Mesendoderm (in vitro differentiated cells): ENCODE measurements around the gene HGD.
"Not testable (repeated sequence)": the region's sequence is repeated elsewhere in the genome, so short reads cannot be mapped to it uniquely, and the experiment has no call there.

Source experiments
- DNase-seq: peaks from one replicate; pipeline ENCODE4 v3.0.0; 2013
- H2AK5ac ChIP-seq: 2 replicates; pipeline ENCODE4 v1.6.1; 2013; ENCODE audit warnings: low read length, inconsistent platforms
- H2BK120ac ChIP-seq: 2 replicates; pipeline ENCODE4 v1.6.1; 2013; ENCODE audit warnings: low read depth, mild to moderate bottlenecking, low read length, moderate library complexity, mixed read lengths
- H2BK15ac ChIP-seq: replicated peaks from 2 replicates; pipeline ENCODE4 v1.6.1; 2013; ENCODE audit warnings: low read depth, mild to moderate bottlenecking, moderate library complexity
- H2BK5ac ChIP-seq: 2 replicates; pipeline ENCODE4 v1.6.1; 2013; ENCODE audit warnings: low read length, inconsistent platforms
- H3K18ac ChIP-seq: 2 replicates; pipeline ENCODE4 v1.6.1; 2013; ENCODE audit warnings: mild to moderate bottlenecking, low read length, mixed read lengths
- H3K23ac ChIP-seq: one replicate; pipeline ENCODE4 v1.6.1; 2013; ENCODE audit warnings: low read length
- H3K27ac ChIP-seq: 2 replicates; pipeline ENCODE4 v1.5.1; 2013; ENCODE audit warnings: low read depth, mild to moderate bottlenecking, inconsistent platforms, low read length, moderate library complexity
- H3K27me3 ChIP-seq: 2 replicates; pipeline ENCODE4 v1.6.1; 2013; ENCODE audit warnings: low read length, control low read depth, mild to moderate bottlenecking, inconsistent platforms; ENCODE audit not compliant: insufficient read depth, poor library complexity
- H3K36me3 ChIP-seq: 2 replicates; pipeline ENCODE4 v1.6.1; 2013; ENCODE audit warnings: low read length, inconsistent platforms; ENCODE audit not compliant: control insufficient read depth, insufficient read depth
- H3K4ac ChIP-seq: one replicate; pipeline ENCODE4 v1.6.1; 2013; ENCODE audit warnings: low read depth, mild to moderate bottlenecking, low read length, moderate library complexity
- H3K4me1 ChIP-seq: 2 replicates; pipeline ENCODE4 v1.6.1; 2013; ENCODE audit warnings: low read depth, low read length, inconsistent platforms; ENCODE audit not compliant: control insufficient read depth
- H3K4me2 ChIP-seq: 2 replicates; pipeline ENCODE4 v1.6.1; 2013; ENCODE audit warnings: low read length
- H3K4me3 ChIP-seq: 2 replicates; pipeline ENCODE4 v1.5.1; 2013; ENCODE audit warnings: mild to moderate bottlenecking, low read length
- H3K56ac ChIP-seq: one replicate; pipeline ENCODE4 v1.6.1; 2013; ENCODE audit warnings: low read length
- H3K79me1 ChIP-seq: 2 replicates; pipeline ENCODE4 v1.6.1; 2013; ENCODE audit warnings: low read length, inconsistent platforms
- H3K79me2 ChIP-seq: 2 replicates; pipeline ENCODE4 v1.6.1; 2013; ENCODE audit warnings: mild to moderate bottlenecking, low read length; ENCODE audit not compliant: control insufficient read depth, insufficient read depth
- H3K9ac ChIP-seq: 2 replicates; pipeline ENCODE4 v1.6.1; 2013; ENCODE audit warnings: low read length, inconsistent platforms
- H4K5ac ChIP-seq: one replicate; pipeline ENCODE4 v1.6.1; 2013; ENCODE audit warnings: low read length
- H4K8ac ChIP-seq: one replicate; pipeline ENCODE4 v1.6.1; 2013; ENCODE audit warnings: low read depth, mild to moderate bottlenecking, control low read depth, low read length, moderate library complexity
- WGBS: extraction: QIAGEN DNeasy Blood & Tissue Kit; methylation state at CpG from one replicate; pipeline ENCODE4 v1.1.7; 2013; ENCODE audit warnings: low lambda C conversion rate, missing lambda C conversion rate; ENCODE audit not compliant: insufficient coverage; ENCODE audit errors: extremely low coverage; 5-methylcytosine and 5-hydroxymethylcytosine counted together

Gene HGD

DNA sequence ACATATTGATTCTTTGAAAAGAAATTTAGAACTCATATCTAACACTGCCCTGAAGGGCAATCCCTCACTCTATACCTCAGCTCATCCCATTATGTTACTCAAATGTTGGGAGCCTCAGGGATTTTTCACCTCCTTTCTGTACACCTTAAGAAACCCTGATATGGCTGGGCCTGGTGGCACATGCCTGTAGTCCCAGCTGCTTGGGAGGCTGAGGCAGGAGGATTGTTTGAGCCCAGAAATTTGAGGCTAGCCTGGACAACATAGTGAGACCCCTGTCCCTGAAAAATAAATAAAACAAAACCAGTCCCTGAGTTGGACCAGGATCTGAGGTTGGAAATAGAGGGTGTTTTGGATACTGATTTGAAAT is 58.3 kb downstream of the HGD start:
- H3K4me1 ChIP-seq: no peaks in the 10 kb centered on the region
- H3K18ac ChIP-seq: no peak overlapping the region
- H4K8ac ChIP-seq: no peak overlapping the region
- no peak overlapping the region for H3K4me2 ChIP-seq
- no peaks in the 10 kb centered on the region for H3K79me1 ChIP-seq
- no peak overlapping the region for H3K4ac ChIP-seq
- no peaks in the 10 kb centered on the region for H3K27me3 ChIP-seq
- no peak overlapping the region for H3K9ac ChIP-seq
- no peak overlapping the region for H2AK5ac ChIP-seq
- no peak overlapping the region for H3K56ac ChIP-seq
- no peak overlapping the region for H3K27ac ChIP-seq
- no peak overlapping the region for H4K5ac ChIP-seq
- H3K4me3 ChIP-seq: no peak overlapping the region
- H2BK120ac ChIP-seq: no peak overlapping the region
- no peaks in the 10 kb centered on the region for H3K79me2 ChIP-seq
- H2BK15ac ChIP-seq: no peak overlapping the region
- no peak overlapping the region for H3K23ac ChIP-seq
- no peak for DNase-seq
- no peaks in the 10 kb centered on the region for H3K36me3 ChIP-seq
- H2BK5ac ChIP-seq: no peak overlapping the region

DNA sequence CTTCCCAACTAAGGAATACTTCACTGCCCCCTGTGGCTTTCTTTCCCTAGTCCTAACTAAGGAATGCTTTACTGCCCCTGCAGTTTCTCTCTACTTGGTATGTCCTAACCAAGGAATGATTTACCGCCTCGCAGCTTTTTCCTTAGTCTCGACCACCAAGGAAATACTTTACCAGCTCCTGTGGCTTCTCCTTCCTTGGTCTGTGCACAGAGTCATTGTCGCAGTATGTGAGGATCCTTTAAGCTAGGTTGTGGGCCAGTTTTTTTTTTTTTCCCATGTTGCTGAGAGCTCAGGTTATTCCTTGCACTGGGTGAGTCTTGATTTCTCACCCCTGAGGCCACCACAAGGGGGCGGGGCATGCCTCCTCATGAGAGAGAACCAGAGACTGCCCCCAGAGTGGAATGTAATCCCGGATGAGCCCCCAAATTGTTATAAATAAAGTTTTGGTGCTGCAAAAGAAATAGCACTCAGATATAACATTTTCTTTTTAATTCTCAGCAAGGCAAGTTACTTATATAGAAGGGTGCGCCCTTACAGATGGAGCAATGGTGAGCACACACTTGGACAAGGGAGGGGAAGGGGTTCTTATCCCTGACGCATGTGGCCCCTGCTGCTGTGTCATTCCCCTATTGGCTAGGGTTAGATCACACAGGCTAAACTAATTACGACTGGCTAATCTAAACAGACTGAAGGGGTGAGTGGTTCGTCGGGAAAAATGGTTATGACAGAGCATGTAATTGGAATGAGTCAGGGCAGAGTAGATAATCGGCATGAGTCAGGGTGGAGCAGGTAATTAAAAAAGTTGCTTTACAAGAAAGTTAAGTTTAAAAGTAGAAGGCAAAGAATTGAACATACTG is 58.9 kb downstream of the HGD start:
- H3K9ac ChIP-seq: no peak overlapping the region
- H3K56ac ChIP-seq: no peak overlapping the region
- DNase-seq: peak; percentile 60
- no peak overlapping the region for H3K18ac ChIP-seq
- H2BK120ac ChIP-seq: no peak overlapping the region
- H4K8ac ChIP-seq: no peak overlapping the region
- H3K4ac ChIP-seq: no peak overlapping the region
- no peak overlapping the region for H4K5ac ChIP-seq
- no peaks in the 10 kb centered on the region for H3K79me1 ChIP-seq
- WGBS: no CpG with 5 or more reads among the region's 12 CpGs
- no peaks in the 10 kb centered on the region for H3K4me1 ChIP-seq
- no peak overlapping the region for H2AK5ac ChIP-seq
- no peak overlapping the region for H3K27ac ChIP-seq
- H3K79me2 ChIP-seq: no peaks in the 10 kb centered on the region
- no peak overlapping the region for H2BK15ac ChIP-seq
- no peak overlapping the region for H2BK5ac ChIP-seq
- H3K4me2 ChIP-seq: no peak overlapping the region
- no peaks in the 10 kb centered on the region for H3K27me3 ChIP-seq
- H3K36me3 ChIP-seq: no peaks in the 10 kb centered on the region
- H3K4me3 ChIP-seq: no peak overlapping the region
- no peak overlapping the region for H3K23ac ChIP-seq

DNA sequence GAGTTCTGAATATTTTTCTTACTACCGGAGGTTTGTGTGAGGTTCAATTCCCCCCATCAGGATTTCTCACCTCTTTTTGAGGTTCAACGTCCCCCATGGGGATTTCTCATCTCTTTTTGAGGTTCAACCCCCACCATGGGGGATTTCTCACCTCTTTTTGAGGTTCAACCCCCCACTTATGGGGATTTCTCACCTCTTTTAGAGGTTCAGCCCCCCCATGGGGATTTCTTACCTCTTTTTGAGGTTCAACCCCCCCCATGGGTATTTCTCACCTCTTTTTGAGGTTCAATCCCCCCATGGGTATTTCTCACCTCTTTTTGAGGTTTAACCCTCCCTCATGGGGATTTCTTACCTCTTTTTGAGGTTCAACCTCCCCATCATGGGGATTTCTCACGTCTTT is 59.6 kb downstream of the HGD start:
- no peak overlapping the region for H3K56ac ChIP-seq
- no peak overlapping the region for H3K18ac ChIP-seq
- H2BK5ac ChIP-seq: no peak overlapping the region
- H3K4me3 ChIP-seq: no peak overlapping the region
- H3K79me1 ChIP-seq: no peaks in the 10 kb centered on the region
- WGBS: no CpG with 5 or more reads among the region's 3 CpGs
- H2AK5ac ChIP-seq: no peak overlapping the region
- no peak overlapping the region for H3K4ac ChIP-seq
- no peaks in the 10 kb centered on the region for H3K79me2 ChIP-seq
- no peak overlapping the region for H3K4me2 ChIP-seq
- H3K36me3 ChIP-seq: no peaks in the 10 kb centered on the region
- H2BK15ac ChIP-seq: no peak overlapping the region
- H3K23ac ChIP-seq: no peak overlapping the region
- H3K9ac ChIP-seq: no peak overlapping the region
- DNase-seq: no peak
- H4K5ac ChIP-seq: no peak overlapping the region
- no peak overlapping the region for H2BK120ac ChIP-seq
- H4K8ac ChIP-seq: no peak overlapping the region
- H3K4me1 ChIP-seq: no peaks in the 10 kb centered on the region
- H3K27ac ChIP-seq: no peak overlapping the region
- H3K27me3 ChIP-seq: no peaks in the 10 kb centered on the region

DNA sequence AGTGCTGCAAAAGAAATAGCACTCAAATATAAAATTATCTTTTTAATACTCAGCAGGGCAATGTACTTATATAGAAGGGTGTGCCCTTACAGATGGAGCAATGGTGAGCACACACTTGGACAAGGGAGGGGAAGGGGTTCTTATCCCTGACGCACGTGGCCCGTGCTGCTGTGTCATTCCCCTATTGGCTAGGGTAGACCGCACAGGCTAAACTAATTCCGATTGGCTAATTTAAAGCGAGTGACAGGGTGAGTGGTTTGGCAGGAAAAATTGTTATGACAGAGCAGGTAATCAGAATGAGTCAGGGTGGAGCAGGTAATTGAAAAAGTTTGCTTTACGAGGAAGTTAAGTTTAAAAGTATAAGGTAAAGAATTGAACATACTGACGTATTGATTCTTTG is 65.3 kb downstream of the HGD start:
- no CpG with 5 or more reads among the region's 8 CpGs for WGBS
- H3K27ac ChIP-seq, H2BK5ac ChIP-seq: not testable (repeated sequence)

DNA sequence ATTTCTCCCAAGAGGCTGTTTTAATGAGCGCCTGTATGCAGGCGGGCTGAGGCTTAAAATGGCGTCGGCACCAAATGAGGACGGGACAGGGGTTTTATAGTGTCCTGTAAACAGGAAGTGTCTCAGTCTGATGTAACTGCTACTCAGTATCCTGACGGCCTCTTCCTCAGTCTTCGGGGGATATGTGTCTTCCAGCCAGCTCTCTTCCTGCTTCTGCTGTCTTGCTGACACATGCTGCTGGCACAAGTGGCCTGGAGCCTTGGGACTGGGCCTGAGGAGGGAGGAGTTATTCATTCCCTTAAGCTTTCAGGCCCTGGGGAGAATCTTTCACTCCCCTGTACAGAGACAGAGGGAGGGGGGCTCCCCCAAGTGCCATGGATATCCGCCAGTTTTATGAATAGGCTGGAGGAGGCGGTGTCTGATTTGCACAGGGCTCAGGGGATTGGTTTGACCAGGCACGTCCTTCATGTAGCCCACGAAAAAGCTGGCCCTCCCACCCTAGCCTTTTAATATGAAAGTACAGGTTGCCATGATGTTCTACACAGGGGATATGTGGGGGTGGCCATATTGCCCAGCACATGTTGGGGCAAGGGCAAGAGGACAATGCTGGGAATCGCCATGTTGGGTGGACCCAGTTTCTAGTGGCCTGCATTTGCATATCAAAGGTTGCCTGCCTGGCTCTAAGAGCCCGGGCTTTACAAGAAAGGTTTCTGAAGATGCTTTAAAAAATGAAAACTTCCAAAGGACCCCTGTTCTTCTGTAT is 66.0 kb downstream of the HGD start:
- Histone ChIP-seq H3K79me1 (no peaks in the 10 kb centered on the region), H3K4ac (no peak overlapping the region), H3K36me3 (no peaks in the 10 kb centered on the region), H3K23ac (no peak overlapping the region), H3K79me2 (no peaks in the 10 kb centered on the region), H3K56ac (no peak overlapping the region), H3K18ac (no peak overlapping the region), H3K27me3 (no peaks in the 10 kb centered on the region), H4K8ac (no peak overlapping the region), H3K4me1 (no peaks in the 10 kb centered on the region), H2BK120ac (no peak overlapping the region), H3K9ac (no peak overlapping the region), H3K27ac (no peak overlapping the region), H2AK5ac (no peak overlapping the region), H4K5ac (no peak overlapping the region), H2BK15ac (no peak overlapping the region), H3K4me2 (no peak overlapping the region), H2BK5ac (no peak overlapping the region), H3K4me3 (no peak overlapping the region)
- peak; percentile 65 for DNase-seq
- WGBS: no CpG with 5 or more reads among the region's 13 CpGs

More for the DNA sequence above, 65.3 kb downstream of the HGD start:
- not testable (repeated sequence) for H3K56ac ChIP-seq, H3K27me3 ChIP-seq, H3K23ac ChIP-seq, H4K5ac ChIP-seq, H2AK5ac ChIP-seq, H3K4me2 ChIP-seq, H3K4ac ChIP-seq, H3K18ac ChIP-seq, H4K8ac ChIP-seq, DNase-seq, H3K4me1 ChIP-seq, H3K36me3 ChIP-seq, H3K79me1 ChIP-seq, H3K79me2 ChIP-seq, H2BK120ac ChIP-seq, H2BK15ac ChIP-seq, H3K4me3 ChIP-seq, H3K9ac ChIP-seq
